COR-L47 (cell line): ENCODE results near the gene PGBD1.

Experiments
- DNase-seq: peaks from one replicate; lab custom pipeline; 2025; lab: John Stamatoyannopoulos, UW

The PGBD1 gene

GRCh38 chr6:28335564-28336283, 54.4 kb downstream of the PGBD1 start, which contains the start of gene ZSCAN31:
ZSCAN31 (minus strand) TSS chr6:28336148; CDS start chr6:28329683, 6,465 bp downstream.
- peak; percentile 71 for DNase-seq

DNA sequence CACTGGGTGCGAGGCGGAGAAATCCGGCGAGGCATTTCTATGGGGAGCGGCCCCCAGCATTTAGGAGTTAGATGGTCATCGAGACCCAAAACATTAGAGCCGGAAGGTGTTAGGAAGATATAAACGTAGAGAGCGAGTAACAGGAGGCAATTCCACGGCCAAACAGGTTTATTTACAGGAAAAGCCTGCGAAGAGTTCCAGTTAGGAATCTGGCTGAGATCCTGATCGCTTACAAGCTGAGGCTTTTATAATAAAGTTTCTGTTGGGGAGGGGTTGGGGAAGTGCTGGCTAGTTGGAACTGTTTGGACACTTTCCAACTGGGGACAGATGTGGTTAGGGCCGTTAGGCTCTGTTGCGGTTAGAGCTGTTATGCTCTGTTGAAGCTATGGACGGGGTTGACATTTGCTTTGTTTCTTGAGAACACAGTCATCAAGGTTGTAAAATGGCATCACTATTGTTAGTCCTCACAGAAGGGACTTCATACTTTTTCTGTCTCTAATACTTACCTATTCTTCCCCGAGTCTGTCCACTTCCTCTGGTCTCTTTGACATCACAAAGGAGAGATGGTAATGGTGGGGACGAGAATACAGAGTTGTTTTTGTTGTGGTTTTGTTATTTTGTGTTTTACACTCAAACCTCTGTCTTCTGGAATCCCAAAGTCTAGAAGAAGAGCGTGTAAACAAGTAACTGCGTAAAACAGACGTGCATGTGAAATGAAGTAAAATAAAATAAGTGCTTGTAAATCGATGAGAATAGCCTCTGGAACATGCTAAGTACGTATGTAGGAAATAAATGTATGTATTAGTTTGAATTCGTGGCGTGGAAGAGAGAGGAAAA, 55.1 kb downstream of the PGBD1 start:
- peak; percentile 3 for DNase-seq

DNA sequence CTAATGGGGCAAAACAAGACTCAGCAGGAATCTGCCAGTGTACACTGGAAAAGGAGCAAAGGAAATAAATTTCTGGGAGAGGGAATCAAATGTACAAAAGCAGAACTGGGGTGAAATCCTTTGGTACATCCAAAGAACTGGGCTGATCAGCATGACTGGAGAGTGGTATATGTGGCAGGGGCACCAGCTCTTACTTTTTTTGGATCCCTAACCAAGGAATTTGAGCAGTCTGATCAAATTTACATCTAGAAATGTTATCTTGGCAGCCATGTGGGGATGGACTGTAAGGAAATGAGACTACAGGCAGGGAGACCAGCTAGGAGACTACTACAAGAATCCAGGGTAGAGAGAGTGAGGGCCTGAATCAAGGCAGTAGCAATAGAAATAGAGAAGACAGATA, 55.7 kb downstream of the PGBD1 start:
- no peak for DNase-seq

GRCh38 chr6:28340310-28341095, 59.1 kb downstream of the PGBD1 start:
- no peak for DNase-seq

DNA sequence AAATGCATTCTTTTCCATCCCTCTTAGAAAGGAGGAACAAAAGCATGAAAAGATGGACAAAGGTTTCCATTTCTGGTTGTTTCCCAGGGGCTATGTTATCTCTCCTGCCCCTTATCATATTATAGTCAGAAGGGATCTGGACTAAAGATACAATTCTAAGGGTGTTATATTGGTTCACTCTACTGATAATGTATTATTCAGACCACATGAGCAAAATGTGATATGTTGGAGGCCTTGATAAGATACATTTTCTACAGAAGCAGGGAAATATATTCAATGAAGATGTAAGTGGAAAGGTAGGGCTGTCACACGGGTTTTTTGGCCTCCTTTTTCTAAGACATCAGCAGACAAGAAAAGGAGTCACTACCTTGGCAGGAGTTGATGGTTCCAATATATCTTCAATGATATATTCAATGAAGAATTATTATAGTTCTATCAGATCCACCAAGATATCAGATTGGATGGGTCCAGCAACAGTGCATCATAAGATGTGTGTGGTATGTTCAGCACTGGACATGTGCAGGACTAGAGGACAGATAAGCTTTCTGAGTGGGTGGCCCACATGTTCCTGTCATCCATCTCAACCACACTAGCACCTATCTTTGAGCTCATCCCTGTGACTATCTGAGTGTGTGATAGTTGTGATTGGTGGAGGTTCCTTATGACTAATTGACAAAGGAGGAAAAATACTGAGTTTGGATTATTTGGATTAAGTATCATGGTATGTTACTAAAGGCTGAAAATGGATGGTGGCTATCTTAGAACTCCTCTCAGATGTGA, 62.7 kb downstream of the PGBD1 start:
- no peak for DNase-seq

- no peak for DNase-seq
Observed at GRCh38 chr6:28345201-28345600, 63.8 kb downstream of the PGBD1 start.

DNA sequence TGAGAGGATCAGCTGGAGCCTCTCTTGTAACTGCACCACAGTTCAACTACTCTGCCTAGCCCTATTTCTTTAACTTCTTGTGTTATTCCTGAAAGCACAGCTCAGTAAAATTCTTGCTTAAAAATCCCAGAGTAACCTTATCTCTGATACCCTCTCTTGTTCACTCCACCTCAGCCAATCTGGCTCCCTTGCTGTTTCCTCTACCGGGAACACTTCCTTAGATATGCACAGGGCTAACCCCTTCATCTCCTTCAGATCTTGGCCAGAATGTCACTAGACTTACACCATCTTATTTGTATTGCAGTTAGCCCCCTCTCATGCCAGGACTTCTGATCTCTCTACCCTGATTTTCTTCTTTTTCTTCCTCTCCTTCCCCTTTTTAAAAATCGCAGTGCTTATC, 65.7 kb downstream of the PGBD1 start:
- no peak for DNase-seq

DNA sequence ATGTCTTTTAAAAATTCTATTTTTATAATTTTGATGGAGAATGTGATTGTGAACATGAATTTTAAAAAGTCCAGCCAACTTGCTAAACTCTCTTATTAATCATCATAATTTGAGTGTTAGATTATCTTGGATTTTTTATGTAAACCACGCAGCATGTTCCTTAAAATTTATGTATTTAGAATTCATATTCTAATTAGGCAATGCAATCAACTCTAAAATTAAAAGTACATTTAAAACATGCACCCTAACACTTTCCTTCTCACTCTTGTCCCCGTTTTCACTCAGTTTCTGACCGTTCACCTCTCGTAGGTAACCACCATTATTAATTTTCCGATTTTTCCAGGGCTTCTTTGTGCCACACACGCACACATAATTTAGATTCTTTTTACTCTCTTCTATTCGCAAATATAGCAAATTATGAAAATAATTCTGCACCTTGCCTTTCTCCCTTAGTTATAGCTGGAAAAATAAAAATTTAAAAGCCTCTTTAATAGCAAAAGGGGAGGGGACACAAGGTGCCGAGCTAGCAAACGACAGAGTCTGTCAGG, 68.0 kb downstream of the PGBD1 start:
- no peak for DNase-seq

- peak; percentile 84 for DNase-seq
Observed at GRCh38 chr6:28349892-28350737, 68.7 kb downstream of the PGBD1 start, which contains the start of gene ZKSCAN3. ZKSCAN3 (plus strand) TSS chr6:28349947; CDS start chr6:28359587, 9,640 bp downstream.

DNA sequence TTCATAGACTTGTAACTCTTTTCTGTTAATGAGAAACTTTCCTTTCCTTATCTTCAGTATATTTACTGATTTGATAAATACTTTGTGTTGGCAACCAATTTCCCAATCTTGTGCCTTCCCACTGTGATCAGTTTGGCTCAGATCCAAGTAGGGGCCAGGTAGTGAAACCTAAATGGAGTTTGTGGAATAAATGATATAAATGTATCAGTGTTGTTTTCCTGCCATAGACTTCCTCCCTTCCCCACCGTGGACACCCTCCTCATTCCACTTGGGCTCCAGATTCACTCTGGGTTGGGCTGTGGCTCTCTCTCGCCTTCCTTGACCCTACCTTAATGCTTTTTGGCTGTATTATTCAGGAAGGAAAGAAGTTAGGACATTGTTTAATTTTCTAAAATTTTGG, 69.7 kb downstream of the PGBD1 start:
- DNase-seq, result no peak

GRCh38 chr6:28351493-28351925, 70.1 kb downstream of the PGBD1 start:
- no peak for DNase-seq
